ENCODE results near the gene ADGRB3. TPM values are rescaled to one million over a fixed set of nuclear protein-coding genes. Genes with fewer than 3 reads are reported as not detected.

Gene ADGRB3
- total and polyA plus RNA-seq, 4 donors: 0.21 to 2.3 (median 0.48) TPM

DNA sequence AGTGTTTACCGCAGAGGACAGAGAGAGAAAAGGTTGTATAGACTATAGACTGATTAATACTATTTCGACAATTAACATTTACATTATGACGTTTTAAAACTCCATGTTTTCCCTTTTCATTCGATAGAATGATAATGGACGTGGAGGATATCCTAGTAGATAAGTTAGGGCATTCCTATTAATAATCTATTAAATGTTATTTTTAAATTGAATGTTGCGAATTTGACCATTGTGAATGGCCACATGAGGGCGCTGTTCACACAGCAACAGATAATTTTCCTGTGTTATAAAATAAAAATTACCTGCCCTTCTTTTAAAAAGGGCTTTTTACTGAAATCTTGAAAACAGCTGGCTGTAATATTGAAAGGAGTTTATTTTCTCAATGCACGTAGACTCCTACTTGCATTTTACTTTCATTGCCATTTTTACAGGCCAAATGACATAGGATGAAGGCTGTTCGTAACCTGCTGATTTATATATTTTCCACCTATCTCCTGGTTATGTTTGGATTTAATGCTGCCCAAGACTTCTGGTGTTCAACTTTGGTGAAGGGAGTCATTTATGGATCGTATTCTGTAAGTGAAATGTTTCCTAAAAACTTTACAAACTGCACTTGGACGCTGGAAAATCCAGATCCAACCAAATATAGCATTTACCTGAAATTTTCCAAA, 3.3 kb downstream of the ADGRB3 start:
- peaks cover 4 to 30% (median 23%) of the 10 kb centered on the region in 4 donors for H3K4me1 ChIP-seq (ENCODE audit: control insufficient read depth in 4 of 4, insufficient read depth in 4 of 4, low read length in 3 of 4)
- H3K27me3 ChIP-seq (ENCODE audit: control insufficient read depth in 4 of 4, insufficient read depth in 4 of 4, low read length in 3 of 4): peaks cover 0 to 23% (median 3%) of the 10 kb centered on the region in 4 donors
- WGBS: 25% methylated on average over 11 of the region's 11 CpGs

DNA sequence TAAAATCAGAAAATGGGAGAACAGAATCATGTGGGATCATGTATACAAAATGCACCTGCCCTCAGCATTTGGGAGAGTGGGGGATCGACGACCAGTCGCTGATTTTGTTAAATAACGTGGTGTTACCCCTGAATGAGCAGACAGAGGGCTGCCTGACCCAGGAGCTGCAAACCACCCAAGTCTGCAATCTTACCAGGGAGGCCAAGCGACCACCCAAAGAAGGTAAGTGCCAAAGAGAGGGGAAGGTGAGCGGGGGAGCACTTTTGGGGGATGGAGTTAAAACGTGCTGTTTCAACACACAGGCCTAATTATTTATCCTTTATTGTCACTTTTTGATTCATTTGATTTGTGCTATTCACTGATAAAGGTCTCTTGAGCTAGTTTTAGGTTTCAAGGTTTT, 4.1 kb downstream of the ADGRB3 start:
- peaks cover 4 to 27% (median 19%) of the 10 kb centered on the region in 4 donors for H3K4me1 ChIP-seq (ENCODE audit: control insufficient read depth in 4 of 4, insufficient read depth in 4 of 4, low read length in 3 of 4)
- H3K9me3 ChIP-seq (ENCODE audit: control insufficient read depth in 4 of 4, low read length in 3 of 4): no peaks in the 10 kb centered on the region
- H3K27ac ChIP-seq (ENCODE audit: low read depth in 1 of 2, low read length in 2 of 2): no peak overlapping the region
- H3K27me3 ChIP-seq (ENCODE audit: control insufficient read depth in 4 of 4, insufficient read depth in 4 of 4, low read length in 3 of 4): peaks cover 0 to 23% (median 3%) of the 10 kb centered on the region in 4 donors
- no peak for DNase-seq (ENCODE audit: low spot score)
- 50% methylated on average over 7 of the region's 7 CpGs for WGBS
- TF ChIP-seq RXRA (IDR thresholded peaks at IDR 0.05): no peak
- TF ChIP-seq, protein P1, sequence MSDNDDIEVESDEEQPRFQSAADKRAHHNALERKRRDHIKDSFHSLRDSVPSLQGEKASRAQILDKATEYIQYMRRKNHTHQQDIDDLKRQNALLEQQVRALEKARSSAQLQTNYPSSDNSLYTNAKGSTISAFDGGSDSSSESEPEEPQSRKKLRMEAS (IDR thresholded peaks at IDR 0.05): no peak
- no peak for TF ChIP-seq RAD21 (IDR thresholded peaks at IDR 0.05)
- TF ChIP-seq, protein P2, sequence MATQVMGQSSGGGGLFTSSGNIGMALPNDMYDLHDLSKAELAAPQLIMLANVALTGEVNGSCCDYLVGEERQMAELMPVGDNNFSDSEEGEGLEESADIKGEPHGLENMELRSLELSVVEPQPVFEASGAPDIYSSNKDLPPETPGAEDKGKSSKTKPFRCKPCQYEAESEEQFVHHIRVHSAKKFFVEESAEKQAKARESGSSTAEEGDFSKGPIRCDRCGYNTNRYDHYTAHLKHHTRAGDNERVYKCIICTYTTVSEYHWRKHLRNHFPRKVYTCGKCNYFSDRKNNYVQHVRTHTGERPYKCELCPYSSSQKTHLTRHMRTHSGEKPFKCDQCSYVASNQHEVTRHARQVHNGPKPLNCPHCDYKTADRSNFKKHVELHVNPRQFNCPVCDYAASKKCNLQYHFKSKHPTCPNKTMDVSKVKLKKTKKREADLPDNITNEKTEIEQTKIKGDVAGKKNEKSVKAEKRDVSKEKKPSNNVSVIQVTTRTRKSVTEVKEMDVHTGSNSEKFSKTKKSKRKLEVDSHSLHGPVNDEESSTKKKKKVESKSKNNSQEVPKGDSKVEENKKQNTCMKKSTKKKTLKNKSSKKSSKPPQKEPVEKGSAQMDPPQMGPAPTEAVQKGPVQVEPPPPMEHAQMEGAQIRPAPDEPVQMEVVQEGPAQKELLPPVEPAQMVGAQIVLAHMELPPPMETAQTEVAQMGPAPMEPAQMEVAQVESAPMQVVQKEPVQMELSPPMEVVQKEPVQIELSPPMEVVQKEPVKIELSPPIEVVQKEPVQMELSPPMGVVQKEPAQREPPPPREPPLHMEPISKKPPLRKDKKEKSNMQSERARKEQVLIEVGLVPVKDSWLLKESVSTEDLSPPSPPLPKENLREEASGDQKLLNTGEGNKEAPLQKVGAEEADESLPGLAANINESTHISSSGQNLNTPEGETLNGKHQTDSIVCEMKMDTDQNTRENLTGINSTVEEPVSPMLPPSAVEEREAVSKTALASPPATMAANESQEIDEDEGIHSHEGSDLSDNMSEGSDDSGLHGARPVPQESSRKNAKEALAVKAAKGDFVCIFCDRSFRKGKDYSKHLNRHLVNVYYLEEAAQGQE (IDR thresholded peaks at IDR 0.05): no peak
- no peak for TF ChIP-seq FOXA1 (IDR thresholded peaks at IDR 0.05)
- H3K36me3 ChIP-seq (ENCODE audit: control insufficient read depth in 4 of 4, insufficient read depth in 3 of 4, low read depth in 1 of 4, low read length in 3 of 4): no peaks in the 10 kb centered on the region
- no peak overlapping the region for H3K4me3 ChIP-seq (ENCODE audit: low read depth in 1 of 3, low read length in 3 of 3)
- H3K9ac ChIP-seq (ENCODE audit: low read depth in 1 of 2, low read length in 2 of 2): no peak overlapping the region

More for the DNA sequence above, 3.3 kb downstream of the ADGRB3 start:
- TF ChIP-seq RAD21 (IDR thresholded peaks at IDR 0.05) (peak; percentile 88 to 91), NR2F2 (IDR thresholded peaks at IDR 0.05) (no peak)
- TF ChIP-seq, protein P2 (IDR thresholded peaks at IDR 0.05): no peak
- TF ChIP-seq, protein P3, sequence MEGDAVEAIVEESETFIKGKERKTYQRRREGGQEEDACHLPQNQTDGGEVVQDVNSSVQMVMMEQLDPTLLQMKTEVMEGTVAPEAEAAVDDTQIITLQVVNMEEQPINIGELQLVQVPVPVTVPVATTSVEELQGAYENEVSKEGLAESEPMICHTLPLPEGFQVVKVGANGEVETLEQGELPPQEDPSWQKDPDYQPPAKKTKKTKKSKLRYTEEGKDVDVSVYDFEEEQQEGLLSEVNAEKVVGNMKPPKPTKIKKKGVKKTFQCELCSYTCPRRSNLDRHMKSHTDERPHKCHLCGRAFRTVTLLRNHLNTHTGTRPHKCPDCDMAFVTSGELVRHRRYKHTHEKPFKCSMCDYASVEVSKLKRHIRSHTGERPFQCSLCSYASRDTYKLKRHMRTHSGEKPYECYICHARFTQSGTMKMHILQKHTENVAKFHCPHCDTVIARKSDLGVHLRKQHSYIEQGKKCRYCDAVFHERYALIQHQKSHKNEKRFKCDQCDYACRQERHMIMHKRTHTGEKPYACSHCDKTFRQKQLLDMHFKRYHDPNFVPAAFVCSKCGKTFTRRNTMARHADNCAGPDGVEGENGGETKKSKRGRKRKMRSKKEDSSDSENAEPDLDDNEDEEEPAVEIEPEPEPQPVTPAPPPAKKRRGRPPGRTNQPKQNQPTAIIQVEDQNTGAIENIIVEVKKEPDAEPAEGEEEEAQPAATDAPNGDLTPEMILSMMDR (IDR thresholded peaks at IDR 0.05; ENCODE audit: low read depth, low read length, missing input control): peak; percentile 74
- Histone ChIP-seq H3K4me3 (ENCODE audit: low read depth in 1 of 3, low read length in 3 of 3) (no peak overlapping the region), H3K9me3 (ENCODE audit: control insufficient read depth in 4 of 4, low read length in 3 of 4) (no peaks in the 10 kb centered on the region), H3K36me3 (ENCODE audit: control insufficient read depth in 4 of 4, insufficient read depth in 3 of 4, low read depth in 1 of 4, low read length in 3 of 4) (no peaks in the 10 kb centered on the region), H3K27ac (ENCODE audit: low read depth in 1 of 2, low read length in 2 of 2) (no peak overlapping the region), H3K9ac (ENCODE audit: low read depth in 1 of 2, low read length in 2 of 2) (no peak overlapping the region)
- DNase-seq (ENCODE audit: low spot score): peak; percentile 45
